A673 (cell line): ENCODE results near the gene MAGIX. TPM values are rescaled to one million over a fixed set of nuclear protein-coding genes. Genes with fewer than 3 reads are reported as not detected.

Experiments used
- Bru-seq: library from RNA; stranded (reverse); fragments of 400-500 nt; gene quantifications from one replicate; lab custom pipeline; 2021; lab: Mats Ljungman, UMichigan
- BruChase-seq, 2 experiments: library from RNA; stranded (reverse); fragments of 400-500 nt; gene quantifications; one replicate each; lab custom pipeline; 2021; lab: Mats Ljungman, UMichigan
- BruUV-seq: library from RNA; stranded (reverse); fragments of 400-500 nt; replicated peaks from 2 replicates; lab custom pipeline; 2021; lab: Mats Ljungman, UMichigan
- CTCF ChIA-PET: fragments of 300-600 bp; sonication (Branson Sonifier 250); formaldehyde crosslinking; loops from one replicate; lab custom pipeline; 2022; ENCODE audit warnings: antibody characterized with exemption; lab: Charles Lee
- POLR2A ChIA-PET: fragments of 300-600 bp; sonication (Branson Sonifier 250); formaldehyde crosslinking; loops from one replicate; lab custom pipeline; 2022; ENCODE audit warnings: antibody characterized with exemption; ENCODE audit not compliant: low non-redundant PET; lab: Charles Lee
- DNase-seq: peaks from one replicate; pipeline ENCODE4 v3.0.0-alpha.2; 2015; ENCODE audit warnings: low spot score
- H3K27ac ChIP-seq: fragments of 200-600 bp; sonication (generic); 2 replicates; pipeline ENCODE4 v1.5.1; 2016; ENCODE audit warnings: mixed run types, low read depth, mild to moderate bottlenecking, mixed read lengths, antibody characterized with exemption, low read length; ENCODE audit not compliant: poor library complexity, severe bottlenecking
- H3K27me3 ChIP-seq: fragments of 200-600 bp; sonication (generic); replicated peaks from 2 replicates; pipeline ENCODE4 v1.6.1; 2017; ENCODE audit warnings: mixed run types, low read depth, mild to moderate bottlenecking, mixed read lengths, antibody characterized with exemption, low read length; ENCODE audit not compliant: insufficient read depth, poor library complexity
- H3K36me3 ChIP-seq: fragments of 200-600 bp; sonication (generic); 2 replicates; pipeline ENCODE4 v1.6.1; 2016; ENCODE audit warnings: mixed run types, mild to moderate bottlenecking, mixed read lengths, antibody characterized with exemption, low read length; ENCODE audit not compliant: insufficient read depth, poor library complexity, severe bottlenecking
- H3K4me1 ChIP-seq: fragments of 200-600 bp; sonication (generic); 2 replicates; pipeline ENCODE4 v1.6.1; 2017; ENCODE audit warnings: mixed run types, mild to moderate bottlenecking, mixed read lengths, antibody characterized with exemption, low read length; ENCODE audit not compliant: insufficient read depth, poor library complexity, severe bottlenecking
- H3K4me3 ChIP-seq: fragments of 200-600 bp; sonication (generic); 2 replicates; pipeline ENCODE4 v1.5.1; 2016; ENCODE audit warnings: low read depth, mixed run types, mild to moderate bottlenecking, mixed read lengths, low read length; ENCODE audit not compliant: poor library complexity, severe bottlenecking
- H3K9me3 ChIP-seq: fragments of 200-600 bp; sonication (generic); 2 replicates; pipeline ENCODE4 v1.6.1; 2016; ENCODE audit warnings: mixed run types, low read depth, mild to moderate bottlenecking, mixed read lengths, antibody characterized with exemption, low read length; ENCODE audit not compliant: poor library complexity, severe bottlenecking
- CTCF ChIP-seq: fragments of 300-800, 200-600 bp; sonication (generic); conservative IDR thresholded peaks from 2 replicates; pipeline ENCODE4 v1.5.1; 2017; ENCODE audit warnings: low read depth, mild to moderate bottlenecking, antibody characterized with exemption, low read length, moderate library complexity, mixed read lengths
- EZH2 ChIP-seq: fragments of 200-600 bp; sonication (generic); IDR thresholded peaks from 2 replicates; pipeline ENCODE4 v1.6.1; 2017; ENCODE audit warnings: borderline replicate concordance, low read depth, mild to moderate bottlenecking, mixed read lengths, antibody characterized with exemption, low read length; ENCODE audit not compliant: poor library complexity, severe bottlenecking
- intact Hi-C: fragments of 100-400 bp; cut with micrococcal nuclease; formaldehyde crosslinking; loops from one replicate; pipeline ENCODE4 v1.10.0; 2022; ENCODE audit not compliant: unreplicated experiment
- long read RNA-seq: library from polyadenylated mRNA; stranded (forward); transcript quantifications from one replicate; pipeline ENCODE4 v2.0.0, GENCODE V29; 2022
- total RNA-seq: library from RNA; stranded (reverse); gene quantifications from 2 replicates; pipeline ENCODE4 v1.2.3, GENCODE V29; 2021

The MAGIX gene
- total RNA-seq (1.1 and 1.5 TPM in 2 replicates), Bru-seq, nascent RNA (percentile 33 among the genes with signal in this experiment), BruChase-seq, experiment 1, labeled RNA remaining after a 2-hour chase (percentile 27 among the genes with signal in this experiment), BruChase-seq, experiment 2, labeled RNA remaining after a 6-hour chase (percentile 34 among the genes with signal in this experiment)
- long read RNA-seq, partial matches to known transcripts: 1 of 5 reads
- long read RNA-seq, other reads (novel, unspliced or antisense): 3 of 5 reads

- DNase-seq: no peak
- peak within 1 kb of the TSS; percentile 95 for H3K27ac ChIP-seq
- H3K9me3 ChIP-seq: no peaks in the 10 kb centered on the region
- no TSS peak for BruUV-seq
- no peak for TF ChIP-seq CTCF
- TF ChIP-seq EZH2: no peak
- intact Hi-C loops: no loop called here
- CTCF ChIA-PET: no interaction called here
- peak within 1 kb of the TSS; percentile 40 for H3K4me3 ChIP-seq
- no peaks in the 10 kb centered on the region for H3K27me3 ChIP-seq
- H3K4me1 ChIP-seq: peaks cover 6% of the 10 kb centered on the region
- H3K36me3 ChIP-seq: no peaks in the 10 kb centered on the region
- POLR2A ChIA-PET: no interaction called here
Observed at GRCh38 chrX:49162620-49163019, at the start of gene MAGIX. Gene MAGIX (plus strand): TSS chrX:49162758. CDS start chrX:49162890, 132 bp downstream.

DNA sequence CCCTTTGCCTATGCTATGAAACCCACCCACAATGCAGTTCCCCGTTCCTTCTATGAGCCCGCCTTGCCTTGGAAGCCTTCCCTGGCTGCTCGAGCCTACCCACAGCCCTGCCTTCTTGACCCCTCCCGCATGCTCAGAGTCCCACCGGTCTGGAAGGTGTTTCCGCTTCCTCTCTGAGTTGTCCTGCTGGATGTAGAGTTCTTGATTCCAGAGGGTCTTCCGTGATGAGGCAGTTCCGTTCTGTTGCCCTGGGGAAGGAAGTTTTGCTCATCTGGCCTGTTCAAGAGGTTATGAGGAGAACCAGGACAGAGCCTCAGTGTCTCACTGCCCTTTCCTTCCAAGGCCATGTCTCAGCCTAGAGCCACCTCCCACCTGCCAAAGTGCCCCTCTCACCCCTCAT lies 46.5 kb upstream of the MAGIX start:
- DNase-seq: no peak
- no peak for TF ChIP-seq CTCF
- TF ChIP-seq EZH2: no peak
- Histone ChIP-seq H3K36me3 (peaks cover 9% of the 10 kb centered on the region), H3K4me1 (no peaks in the 10 kb centered on the region), H3K27ac (no peak overlapping the region), H3K4me3 (no peak overlapping the region), H3K27me3 (no peaks in the 10 kb centered on the region), H3K9me3 (no peaks in the 10 kb centered on the region)
- no TSS peak for BruUV-seq
- ChIA-PET CTCF (no interaction called here), POLR2A (no interaction called here)
- intact Hi-C loops: no loop called here

DNA sequence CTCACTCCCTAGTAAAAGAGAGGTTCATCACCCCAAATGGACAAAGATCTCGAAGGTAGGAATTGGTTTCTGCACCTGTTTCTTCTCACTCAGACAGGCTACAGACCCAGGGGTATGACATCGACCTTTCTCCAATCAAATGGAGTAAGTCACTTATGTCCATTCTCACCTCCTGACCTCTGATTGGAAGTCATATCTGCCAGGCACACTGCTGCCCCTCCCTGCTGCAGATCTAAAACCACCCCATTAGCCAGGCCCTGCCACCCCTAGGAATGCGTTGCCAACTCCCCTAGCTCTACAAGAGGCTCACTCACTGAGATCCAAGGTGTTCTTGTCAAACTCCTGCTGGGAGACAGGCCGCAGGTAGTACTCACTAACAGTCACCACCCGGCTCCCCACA lies 45.8 kb upstream of the MAGIX start:
- CTCF ChIA-PET: no interaction called here
- no TSS peak for BruUV-seq

More for the DNA sequence above, 45.8 kb upstream of the MAGIX start:
- Histone ChIP-seq H3K27ac (no peak overlapping the region), H3K27me3 (no peaks in the 10 kb centered on the region), H3K36me3 (peaks cover 9% of the 10 kb centered on the region), H3K4me1 (no peaks in the 10 kb centered on the region), H3K9me3 (no peaks in the 10 kb centered on the region), H3K4me3 (no peak overlapping the region)
- POLR2A ChIA-PET: no interaction called here
- TF ChIP-seq EZH2: no peak
- no peak for TF ChIP-seq CTCF
- intact Hi-C loops: no loop called here
- no peak for DNase-seq
